Measurements from ENCODE around the gene TSPOAP1. TPM values are rescaled to one million over a fixed set of nuclear protein-coding genes. Genes with fewer than 3 reads are reported as not detected.
A peak's percentile ranks its signal among the peaks of the same experiment; 100 is the strongest.

TSPOAP1 gene
- total RNA-seq, 1 donor from 2014 or later, result 1.3 TPM

DNA sequence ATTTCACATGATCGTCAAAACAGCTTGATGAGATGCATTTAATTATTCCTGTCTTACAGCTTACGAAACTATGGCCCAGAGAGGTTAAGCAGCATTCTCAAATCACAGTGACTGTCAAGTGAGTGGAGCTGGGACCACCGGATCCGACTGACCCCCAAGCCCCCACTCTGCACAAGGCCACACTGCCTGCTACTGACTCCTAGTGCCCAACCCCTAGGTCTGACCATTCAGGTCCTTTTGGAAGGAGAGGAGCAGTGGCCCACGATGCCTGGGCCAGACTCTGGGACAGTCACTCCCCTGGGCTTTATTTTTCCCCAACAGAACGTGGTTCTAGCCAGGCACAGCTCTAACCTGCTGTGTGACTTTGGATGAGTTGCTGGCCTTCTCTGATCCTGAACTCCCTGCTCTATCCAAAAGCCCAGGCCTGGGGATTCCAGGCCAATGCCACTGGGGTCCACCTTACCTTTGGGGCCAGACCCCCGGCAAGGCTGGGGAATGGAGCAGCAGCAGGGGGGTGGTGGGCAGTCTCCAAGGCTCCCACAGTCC, 9.9 kb downstream of the TSPOAP1 start:
- TF ChIP-seq, protein P1, sequence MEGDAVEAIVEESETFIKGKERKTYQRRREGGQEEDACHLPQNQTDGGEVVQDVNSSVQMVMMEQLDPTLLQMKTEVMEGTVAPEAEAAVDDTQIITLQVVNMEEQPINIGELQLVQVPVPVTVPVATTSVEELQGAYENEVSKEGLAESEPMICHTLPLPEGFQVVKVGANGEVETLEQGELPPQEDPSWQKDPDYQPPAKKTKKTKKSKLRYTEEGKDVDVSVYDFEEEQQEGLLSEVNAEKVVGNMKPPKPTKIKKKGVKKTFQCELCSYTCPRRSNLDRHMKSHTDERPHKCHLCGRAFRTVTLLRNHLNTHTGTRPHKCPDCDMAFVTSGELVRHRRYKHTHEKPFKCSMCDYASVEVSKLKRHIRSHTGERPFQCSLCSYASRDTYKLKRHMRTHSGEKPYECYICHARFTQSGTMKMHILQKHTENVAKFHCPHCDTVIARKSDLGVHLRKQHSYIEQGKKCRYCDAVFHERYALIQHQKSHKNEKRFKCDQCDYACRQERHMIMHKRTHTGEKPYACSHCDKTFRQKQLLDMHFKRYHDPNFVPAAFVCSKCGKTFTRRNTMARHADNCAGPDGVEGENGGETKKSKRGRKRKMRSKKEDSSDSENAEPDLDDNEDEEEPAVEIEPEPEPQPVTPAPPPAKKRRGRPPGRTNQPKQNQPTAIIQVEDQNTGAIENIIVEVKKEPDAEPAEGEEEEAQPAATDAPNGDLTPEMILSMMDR (IDR thresholded peaks at IDR 0.05; ENCODE audit: unreplicated experiment), result no peak
- Mint-ChIP-seq H3K27me3 (ENCODE audit: unreplicated experiment) (peaks cover 12% of the 10 kb centered on the region), H3K36me3 (ENCODE audit: low read depth, unreplicated experiment) (no peaks in the 10 kb centered on the region), H3K9me3 (ENCODE audit: unreplicated experiment) (no peaks in the 10 kb centered on the region), H3K4me1 (ENCODE audit: unreplicated experiment) (no peaks in the 10 kb centered on the region), H3K4me3 (ENCODE audit: unreplicated experiment) (no peak overlapping the region), H3K27ac (ENCODE audit: unreplicated experiment) (no peak overlapping the region)
- no peak for DNase-seq (ENCODE audit: low spot score)

DNA sequence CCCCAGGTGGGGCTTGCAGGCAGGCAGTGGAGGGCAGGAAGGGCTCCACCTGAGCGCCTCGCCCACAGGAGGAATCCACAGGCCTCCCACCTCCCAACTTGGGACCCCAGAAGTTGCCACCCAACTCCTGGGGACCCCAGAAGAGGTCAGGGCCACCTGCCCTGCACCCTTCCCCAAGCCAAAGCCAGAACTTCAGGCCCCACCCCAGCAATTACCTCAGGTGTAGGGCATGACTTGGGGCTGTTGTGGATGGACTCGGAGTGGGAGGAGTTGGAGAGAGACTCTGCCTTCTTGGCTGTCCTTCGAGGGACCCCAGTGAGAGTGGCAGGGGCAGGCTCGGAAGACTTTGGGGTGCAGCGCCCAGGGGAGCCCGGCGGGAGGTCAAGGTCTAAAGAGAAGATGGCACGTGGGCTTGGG, 10.5 kb downstream of the TSPOAP1 start:
- no peaks in the 10 kb centered on the region for H3K36me3 Mint-ChIP-seq (ENCODE audit: low read depth, unreplicated experiment)
- TF ChIP-seq, protein P1 (IDR thresholded peaks at IDR 0.05; ENCODE audit: unreplicated experiment), result no peak
- H3K4me1 Mint-ChIP-seq (ENCODE audit: unreplicated experiment), result no peaks in the 10 kb centered on the region
- peaks cover 12% of the 10 kb centered on the region for H3K27me3 Mint-ChIP-seq (ENCODE audit: unreplicated experiment)
- no peaks in the 10 kb centered on the region for H3K9me3 Mint-ChIP-seq (ENCODE audit: unreplicated experiment)
- H3K27ac Mint-ChIP-seq (ENCODE audit: unreplicated experiment), result no peak overlapping the region
- no peak for DNase-seq (ENCODE audit: low spot score)
- H3K4me3 Mint-ChIP-seq (ENCODE audit: unreplicated experiment), result no peak overlapping the region

DNA sequence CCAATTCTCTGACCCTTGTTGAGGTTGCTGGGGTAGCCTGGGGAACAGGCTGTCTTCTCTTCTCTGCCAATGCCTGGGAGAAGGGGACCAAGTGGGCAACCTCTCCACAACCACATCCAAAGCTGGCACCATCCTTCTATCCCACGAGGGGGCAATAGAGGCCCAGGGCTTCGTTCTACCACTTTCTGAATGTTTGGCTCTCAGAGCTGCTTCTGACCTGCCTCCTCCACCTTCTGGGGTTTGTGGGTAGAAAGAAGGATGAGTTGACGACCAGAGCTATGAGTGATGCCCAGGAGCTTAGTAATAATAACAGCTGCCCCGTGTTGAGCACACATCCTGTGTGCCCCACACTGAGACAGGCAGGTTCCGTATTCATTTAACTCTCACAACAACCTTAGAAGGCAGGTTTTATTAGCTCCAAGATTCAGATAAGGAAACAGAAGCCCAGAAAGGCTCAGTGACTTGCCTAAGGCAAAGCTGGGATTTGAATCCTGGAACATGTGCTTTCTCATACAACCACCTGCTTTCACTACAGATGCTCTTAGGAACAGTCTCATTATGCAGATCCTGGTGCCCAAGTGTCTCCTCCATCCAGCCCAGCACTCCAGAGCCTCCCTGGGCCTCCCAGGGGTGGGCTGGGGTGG, 11.1 kb downstream of the TSPOAP1 start:
- no peak overlapping the region for H3K27ac Mint-ChIP-seq (ENCODE audit: unreplicated experiment)
- H3K27me3 Mint-ChIP-seq (ENCODE audit: unreplicated experiment), result peaks cover 15% of the 10 kb centered on the region
- no peaks in the 10 kb centered on the region for H3K4me1 Mint-ChIP-seq (ENCODE audit: unreplicated experiment)
- no peaks in the 10 kb centered on the region for H3K9me3 Mint-ChIP-seq (ENCODE audit: unreplicated experiment)
- H3K4me3 Mint-ChIP-seq (ENCODE audit: unreplicated experiment), result no peak overlapping the region
- peak; percentile 54 for DNase-seq (ENCODE audit: low spot score)
- no peaks in the 10 kb centered on the region for H3K36me3 Mint-ChIP-seq (ENCODE audit: low read depth, unreplicated experiment)
- TF ChIP-seq, protein P1 (IDR thresholded peaks at IDR 0.05; ENCODE audit: unreplicated experiment), result peak; percentile 30

DNA sequence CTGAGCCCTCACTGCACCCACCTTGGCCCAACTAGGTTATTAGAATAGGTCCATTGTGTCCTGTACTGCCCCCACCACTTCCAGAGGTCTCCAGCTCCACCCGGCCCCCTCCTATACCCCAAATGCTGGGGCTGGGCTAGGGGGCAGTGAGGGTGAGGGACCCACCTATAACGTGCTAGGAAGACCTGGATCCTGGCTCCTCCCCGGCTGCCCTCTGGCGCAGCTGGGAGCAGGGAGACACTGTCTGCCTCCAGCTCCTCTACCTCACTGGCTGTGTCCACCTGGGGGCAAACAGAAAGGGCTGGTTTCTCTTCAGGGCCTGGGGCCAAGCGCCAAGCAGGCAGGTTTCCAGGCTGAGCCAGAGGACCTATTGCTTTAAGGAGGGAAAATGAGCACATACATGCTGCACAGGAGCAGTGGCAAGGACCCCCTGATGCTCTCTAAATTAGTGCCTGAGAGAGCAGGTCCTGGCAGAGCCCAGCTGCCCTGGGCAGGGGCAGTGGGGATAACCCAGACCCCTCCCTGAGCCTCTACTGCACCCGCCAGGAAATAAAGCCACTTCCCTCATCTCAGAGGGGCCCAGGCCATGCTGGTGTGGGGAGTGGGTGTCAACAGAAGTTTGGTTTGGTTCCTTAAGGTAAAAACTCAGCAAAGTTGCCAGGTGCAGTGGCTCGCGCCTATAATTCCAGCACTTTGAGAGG, 12.2 kb downstream of the TSPOAP1 start:
- no peaks in the 10 kb centered on the region for H3K9me3 Mint-ChIP-seq (ENCODE audit: unreplicated experiment)
- no peak overlapping the region for H3K4me3 Mint-ChIP-seq (ENCODE audit: unreplicated experiment)
- no peaks in the 10 kb centered on the region for H3K36me3 Mint-ChIP-seq (ENCODE audit: low read depth, unreplicated experiment)
- TF ChIP-seq, protein P1 (IDR thresholded peaks at IDR 0.05; ENCODE audit: unreplicated experiment), result no peak
- H3K27me3 Mint-ChIP-seq (ENCODE audit: unreplicated experiment), result peaks cover 12% of the 10 kb centered on the region
- no peaks in the 10 kb centered on the region for H3K4me1 Mint-ChIP-seq (ENCODE audit: unreplicated experiment)
- H3K27ac Mint-ChIP-seq (ENCODE audit: unreplicated experiment), result no peak overlapping the region
- peak; percentile 2 for DNase-seq (ENCODE audit: low spot score)

DNA sequence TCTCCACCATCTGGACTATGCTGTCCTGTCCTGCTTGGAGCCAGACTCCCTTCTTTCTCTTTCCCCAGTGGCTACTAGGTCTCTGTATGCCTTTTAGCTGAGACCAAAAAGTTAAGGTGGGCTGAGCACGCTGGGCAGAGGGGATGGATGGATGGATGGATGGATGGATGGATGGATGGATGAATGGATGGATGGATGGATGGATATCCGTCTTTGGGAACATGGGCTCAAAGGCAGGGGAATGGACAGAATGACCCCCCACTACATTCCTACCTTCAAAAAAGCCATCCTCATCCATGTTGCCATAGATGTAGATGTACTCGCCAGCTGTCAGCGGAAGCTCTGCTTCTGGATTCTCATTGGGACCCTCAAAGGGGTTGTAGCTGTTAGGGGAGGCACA, 12.8 kb downstream of the TSPOAP1 start:
- Mint-ChIP-seq H3K4me1 (ENCODE audit: unreplicated experiment) (no peaks in the 10 kb centered on the region), H3K36me3 (ENCODE audit: low read depth, unreplicated experiment) (no peaks in the 10 kb centered on the region), H3K9me3 (ENCODE audit: unreplicated experiment) (no peaks in the 10 kb centered on the region), H3K4me3 (ENCODE audit: unreplicated experiment) (no peak overlapping the region), H3K27me3 (ENCODE audit: unreplicated experiment) (peaks cover 12% of the 10 kb centered on the region), H3K27ac (ENCODE audit: unreplicated experiment) (no peak overlapping the region)
- TF ChIP-seq, protein P1 (IDR thresholded peaks at IDR 0.05; ENCODE audit: unreplicated experiment), result no peak
- no peak for DNase-seq (ENCODE audit: low spot score)
